GM18867 (cell line): ENCODE data around the gene CKS2.

Source experiments
- ATAC-seq: cut with Tn5 transposase; IDR thresholded peaks from one replicate; pipeline ENCODE4 v1.9.1; 2021; ENCODE audit warnings: mild to moderate bottlenecking, moderate library complexity; ENCODE audit not compliant: unreplicated experiment

The CKS2 gene

GRCh38 chr9:89346696-89347095, 35.7 kb downstream of the CKS2 start:
- no peak for ATAC-seq

- no peak for ATAC-seq
These were observed 36.7 kb downstream of the CKS2 start for GRCh38 chr9:89347651-89348050.

GRCh38 chr9:89349607-89350006, 38.6 kb downstream of the CKS2 start:
- ATAC-seq = no peak

GRCh38 chr9:89350988-89351557, 40.1 kb downstream of the CKS2 start:
- ATAC-seq = no peak

GRCh38 chr9:89351584-89352300, 40.7 kb downstream of the CKS2 start:
- ATAC-seq = no peak

- no peak for ATAC-seq
These were observed 41.5 kb downstream of the CKS2 start for GRCh38 chr9:89352451-89352850.

GRCh38 chr9:89352874-89353649, 42.1 kb downstream of the CKS2 start:
- ATAC-seq = no peak

- ATAC-seq = no peak
These were observed 43.0 kb downstream of the CKS2 start for GRCh38 chr9:89353989-89354388.

- ATAC-seq = no peak
These were observed 43.5 kb downstream of the CKS2 start for GRCh38 chr9:89354471-89354870.

- ATAC-seq = no peak
These were observed 45.8 kb downstream of the CKS2 start for GRCh38 chr9:89356782-89357181.

GRCh38 chr9:89357331-89358197, 46.6 kb downstream of the CKS2 start:
- no peak for ATAC-seq

- ATAC-seq = no peak
These were observed 47.5 kb downstream of the CKS2 start for GRCh38 chr9:89358376-89358916.

- ATAC-seq = no peak
These were observed 48.0 kb downstream of the CKS2 start for GRCh38 chr9:89358985-89359384.

- no peak for ATAC-seq
These were observed 48.8 kb downstream of the CKS2 start for GRCh38 chr9:89359751-89360261.

GRCh38 chr9:89360465-89360864, 49.5 kb downstream of the CKS2 start:
- ATAC-seq = no peak

GRCh38 chr9:89361031-89361430, 50.0 kb downstream of the CKS2 start:
- ATAC-seq = no peak

GRCh38 chr9:89361816-89362646, 51.0 kb downstream of the CKS2 start:
- ATAC-seq = no peak

- ATAC-seq = no peak
These were observed 51.8 kb downstream of the CKS2 start for GRCh38 chr9:89362647-89363310.

- ATAC-seq = no peak
These were observed 52.3 kb downstream of the CKS2 start for GRCh38 chr9:89363311-89363670.
